HepG2 (cell line): ENCODE measurements around the gene ATXN7L2. TPM values are rescaled to one million over a fixed set of nuclear protein-coding genes. Genes with fewer than 3 reads are reported as not detected.
A peak's percentile ranks its signal among the peaks of the same experiment; 100 is the strongest.

ENCODE experiments used
- ATAC-seq: fragments of 200-7000 bp; cut with Tn5 transposase; 3 replicates; pipeline ENCODE4 v1.9.1; 2020; ENCODE audit warnings: mild to moderate bottlenecking, moderate library complexity
- BruUV-seq: library from RNA; stranded (reverse); fragments of 400-500 nt; replicated peaks from 2 replicates; lab custom pipeline; 2021; lab: Mats Ljungman, UMichigan
- CTCF ChIA-PET: fragments of 300-600 bp; formaldehyde crosslinking; extraction: SDS; loops from one replicate; lab custom pipeline; 2021; ENCODE audit warnings: low total read pairs, inconsistent platforms, low intra/inter-chr PET ratio; lab: Yijun Ruan, JAX
- POLR2A ChIA-PET: fragments of 350-600 bp; sonication (Branson Sonifier 250); formaldehyde crosslinking; loops from one replicate; lab custom pipeline; 2020; ENCODE audit warnings: antibody characterized with exemption, inconsistent platforms; lab: Yijun Ruan, JAX
- DNase-seq: peaks from one replicate; pipeline ENCODE4 v3.0.0-alpha.2; 2015; ENCODE audit warnings: low spot score
- FAIRE-seq: peaks from 3 replicates; lab custom pipeline; 2011; peaks lifted over from hg19 to GRCh38; lab: Jason Lieb, UNC
- H2AFZ ChIP-seq: one replicate; pipeline ENCODE4 v1.6.1; 2011; ENCODE audit warnings: low read length, inconsistent platforms
- H3K27ac ChIP-seq: fragments of 300-600 bp; 3 replicates; pipeline ENCODE4 v1.8.0; 2011; ENCODE audit warnings: mixed run types, mild to moderate bottlenecking, mixed read lengths, low read length, inconsistent platforms; ENCODE audit not compliant: insufficient read depth; ENCODE audit errors: extremely low read length
- H3K27me3 ChIP-seq, 2 experiments: fragments of 200-600 bp in 1 of 2; 2 replicates in 1 of 2; 3 replicates in 1 of 2; pipeline versions ENCODE4 v1.6.0 to v1.8.0; 2011; ENCODE audit warnings: low read length in 2 of 2, mild to moderate bottlenecking in 2 of 2, moderate library complexity in 2 of 2, inconsistent platforms in 1 of 2; ENCODE audit not compliant: insufficient read depth in 2 of 2, control insufficient read depth in 1 of 2
- H3K36me3 ChIP-seq, 2 experiments: fragments of 200-600 bp in 1 of 2; replicated peaks in 1 of 2; 2 replicates in 1 of 2; 3 replicates in 1 of 2; pipeline versions ENCODE4 v1.5.1 to v1.8.0; 2011; ENCODE audit warnings: low read length in 2 of 2, inconsistent platforms in 1 of 2; ENCODE audit not compliant: insufficient read depth in 2 of 2, control insufficient read depth in 1 of 2
- H3K4me1 ChIP-seq: 2 replicates; pipeline ENCODE4 v1.5.1; 2012; ENCODE audit warnings: low read length, inconsistent platforms; ENCODE audit not compliant: insufficient read depth
- H3K4me2 ChIP-seq: 2 replicates; pipeline ENCODE4 v1.6.0; 2011; ENCODE audit warnings: low read depth, low read length, inconsistent platforms
- H3K4me3 ChIP-seq, 3 experiments: fragments of 200-600 bp in 1 of 3; sonication (generic), shearing (Covaris generic) in 1 of 3; replicated peaks in 1 of 3; 2 replicates each; pipeline ENCODE4 v1.5.1; 2011 to 2016; ENCODE audit warnings: low read length in 3 of 3, inconsistent platforms in 2 of 3, low read depth in 2 of 3, mild to moderate bottlenecking in 2 of 3, control low read depth in 1 of 3, mixed read lengths in 1 of 3; ENCODE audit not compliant: insufficient read depth in 1 of 3
- H3K79me2 ChIP-seq: one replicate; pipeline ENCODE4 v1.6.1; 2011; ENCODE audit warnings: low read length, inconsistent platforms; ENCODE audit not compliant: insufficient read depth
- H3K9ac ChIP-seq: 2 replicates; pipeline ENCODE4 v1.6.0; 2011; ENCODE audit warnings: mild to moderate bottlenecking, low read depth, low read length, inconsistent platforms; ENCODE audit not compliant: insufficient read depth
- H3K9me3 ChIP-seq: 2 replicates; pipeline ENCODE4 v1.5.1; 2012; ENCODE audit warnings: mild to moderate bottlenecking, low read length
- H4K20me1 ChIP-seq: 2 replicates; pipeline ENCODE4 v1.6.0; 2011; ENCODE audit warnings: inconsistent platforms, mild to moderate bottlenecking, low read length, moderate library complexity; ENCODE audit not compliant: insufficient read depth
- ISL2 ChIP-seq: sonication (generic); formaldehyde crosslinking; IDR thresholded peaks from 2 replicates; pipeline ENCODE4 v1.5.0; 2020; ENCODE audit warnings: missing genetic modification reagents
- MATR3 ChIP-seq: sonication (generic); formaldehyde crosslinking; IDR thresholded peaks from 2 replicates; pipeline ENCODE4 v1.4.0; 2020; ENCODE audit warnings: missing genetic modification reagents
- MZF1 ChIP-seq: sonication (generic); formaldehyde crosslinking; IDR thresholded peaks from 2 replicates; pipeline ENCODE4 v1.8.1; 2023; ENCODE audit warnings: mild to moderate bottlenecking, missing genetic modification reagents, borderline replicate concordance
- SETDB1 ChIP-seq: sonication (generic); formaldehyde crosslinking; IDR thresholded peaks from 2 replicates; pipeline ENCODE4 v1.5.1; 2020; ENCODE audit warnings: missing genetic modification reagents, mild to moderate bottlenecking, borderline replicate concordance
- SMAD1 ChIP-seq: sonication (generic); formaldehyde crosslinking; IDR thresholded peaks from 2 replicates; pipeline ENCODE4 v1.4.0; 2020; ENCODE audit warnings: missing genetic modification reagents, low read depth, mild to moderate bottlenecking, borderline replicate concordance
- ZBTB3 ChIP-seq: sonication (generic); formaldehyde crosslinking; IDR thresholded peaks from 2 replicates; pipeline ENCODE4 v1.4.0; 2020; ENCODE audit warnings: low read depth, mild to moderate bottlenecking, moderate library complexity, missing genetic modification reagents, borderline replicate concordance
- ZNF20 ChIP-seq: sonication (generic); formaldehyde crosslinking; IDR thresholded peaks from 2 replicates; pipeline ENCODE4 v1.4.0; 2020; ENCODE audit warnings: mild to moderate bottlenecking, moderate library complexity, missing genetic modification reagents
- ZNF510 ChIP-seq: sonication (generic); formaldehyde crosslinking; IDR thresholded peaks from 2 replicates; pipeline ENCODE4 v1.4.0; 2020; ENCODE audit warnings: low read depth, mild to moderate bottlenecking, missing genetic modification reagents
- WGBS: methylation state at CpG from one replicate; pipeline ENCODE4 v1.1.6; 2017; ENCODE audit warnings: low lambda C conversion rate; 5-methylcytosine and 5-hydroxymethylcytosine counted together
- in situ Hi-C: cut with HindIII; loops from 2 replicates; pipeline ENCODE4 v1.10.0; 2017; ENCODE audit warnings: low pct_unique_long_range_greater_than_20kb; ENCODE audit not compliant: extremely low pct_ligation_motif_present
- intact Hi-C: fragments of 100-400 bp; cut with micrococcal nuclease; formaldehyde crosslinking; loops from one replicate; pipeline ENCODE4 v1.10.0; 2022; ENCODE audit not compliant: unreplicated experiment
- polyA plus RNA-seq, 8 experiments: library from polyadenylated mRNA; depleted of rRNA in 3 of 8; stranded (reverse) in 7 of 8; unstranded in 1 of 8; fragments of >200 nt; fragmentation: Illumina TruSeq in 4 of 8; extraction: Trizol in 4 of 8; gene quantifications; 2 replicates each; pipeline versions ENCODE4 v1.2.1 to v1.2.3, GENCODE V29; 2011 to 2016; ENCODE audit warnings: low read depth in 4 of 8, missing spikeins in 1 of 8, mixed read lengths in 1 of 8; ENCODE audit not compliant: insufficient read depth in 1 of 8
- total RNA-seq, 5 experiments: library from RNA; depleted of rRNA; stranded (reverse); fragments of >200 nt; fragmentation: Illumina TruSeq; extraction: Trizol; gene quantifications; 2 replicates each; pipeline ENCODE4 v1.2.3, GENCODE V29; 2016; ENCODE audit warnings: low read depth in 1 of 5
- TF ChIP-seq, protein P1 (sequence below): sonication (generic); formaldehyde crosslinking; IDR thresholded peaks from 2 replicates; pipeline ENCODE4 v1.8.1; 2023; ENCODE audit warnings: mild to moderate bottlenecking, missing genetic modification reagents
- TF ChIP-seq, protein P2 (sequence below): sonication (generic); formaldehyde crosslinking; IDR thresholded peaks from 2 replicates; pipeline ENCODE4 v1.4.0; 2020; ENCODE audit warnings: mild to moderate bottlenecking, missing genetic modification reagents
- TF ChIP-seq, protein P3 (sequence below): sonication (generic); formaldehyde crosslinking; IDR thresholded peaks from 2 replicates; pipeline ENCODE4 v1.4.0; 2020; ENCODE audit warnings: mild to moderate bottlenecking, missing genetic modification reagents
- TF ChIP-seq, protein P4 (sequence below): sonication (generic); formaldehyde crosslinking; IDR thresholded peaks from 2 replicates; pipeline ENCODE4 v1.4.0; 2020; ENCODE audit warnings: missing genetic modification reagents

ATXN7L2 gene
- total and polyA plus RNA-seq, 2 of the 13 experiments (the other 11 are each of a cell fraction or from before 2014, with no cell fraction given), result 2.7 to 2.8 TPM

DNA sequence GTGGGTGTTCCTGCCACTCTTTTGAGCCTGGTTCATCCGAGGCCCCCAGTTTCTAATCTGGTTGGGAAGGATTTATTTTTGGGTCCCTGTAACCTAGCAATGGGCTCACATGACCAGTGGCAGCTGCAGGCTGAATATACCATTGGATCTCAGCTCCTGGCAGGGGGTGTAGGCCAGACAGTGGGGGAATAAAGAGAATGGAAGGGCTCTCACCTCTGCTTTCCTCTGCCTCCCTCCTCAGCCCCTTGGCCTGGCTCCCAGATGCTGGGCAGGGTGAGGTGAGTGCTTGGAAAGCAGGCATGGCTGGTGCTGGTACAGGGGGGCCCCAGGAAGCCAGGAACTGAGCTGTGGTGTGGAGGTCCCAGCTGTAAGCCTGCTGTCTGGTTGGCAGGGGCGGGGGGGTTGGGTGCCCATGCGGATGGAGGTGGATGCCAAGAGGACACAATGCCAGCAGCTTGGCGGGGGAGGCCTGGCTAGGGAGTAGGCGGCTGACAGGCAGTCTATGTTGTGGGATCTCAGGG is 52.3 kb downstream of the ATXN7L2 start (continued):
- TF ChIP-seq, protein P1, sequence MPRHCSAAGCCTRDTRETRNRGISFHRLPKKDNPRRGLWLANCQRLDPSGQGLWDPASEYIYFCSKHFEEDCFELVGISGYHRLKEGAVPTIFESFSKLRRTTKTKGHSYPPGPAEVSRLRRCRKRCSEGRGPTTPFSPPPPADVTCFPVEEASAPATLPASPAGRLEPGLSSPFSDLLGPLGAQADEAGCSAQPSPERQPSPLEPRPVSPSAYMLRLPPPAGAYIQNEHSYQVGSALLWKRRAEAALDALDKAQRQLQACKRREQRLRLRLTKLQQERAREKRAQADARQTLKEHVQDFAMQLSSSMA (CRISPR knock-in tag), result no peak
- TF ChIP-seq MZF1, result no peak
- TF ChIP-seq MATR3 (CRISPR knock-in tag), result no peak
- TF ChIP-seq ISL2 (CRISPR knock-in tag), result no peak
- TF ChIP-seq SETDB1 (CRISPR knock-in tag), result no peak

DNA sequence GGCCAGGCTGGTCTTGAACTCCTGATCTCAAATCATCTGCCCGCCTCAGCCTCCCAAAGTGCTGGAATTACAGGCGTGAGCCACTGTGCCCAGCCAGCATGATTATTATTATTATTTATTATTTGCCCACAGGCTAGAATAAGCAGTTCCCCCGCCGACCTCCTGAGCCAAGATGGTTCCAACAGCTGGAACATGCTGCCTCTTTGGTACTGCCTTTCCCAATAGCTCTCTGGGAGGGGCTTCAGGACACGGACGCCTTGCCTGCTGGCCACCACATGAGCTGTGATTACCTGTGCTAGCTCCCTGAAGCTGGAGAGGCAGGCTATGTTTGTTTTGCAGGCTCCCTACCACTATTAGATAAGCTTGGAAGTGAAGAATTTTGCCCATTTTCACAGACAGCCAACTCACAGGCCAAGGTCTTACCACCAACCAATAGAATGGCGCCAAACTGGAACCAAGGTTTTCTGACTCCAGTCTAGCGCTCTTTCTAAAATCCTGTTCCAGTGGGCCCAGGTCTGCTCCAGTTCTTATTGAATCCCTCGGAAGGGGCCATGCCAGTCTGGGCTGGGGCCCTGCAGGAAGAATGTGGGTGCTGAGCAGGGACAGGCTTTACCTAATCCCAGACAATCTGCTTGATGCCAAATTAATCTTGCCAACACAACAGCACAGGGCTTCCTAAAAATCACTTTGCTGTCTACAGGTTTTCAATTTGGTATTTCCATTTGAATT is 53.9 kb downstream of the ATXN7L2 start:
- CTCF ChIA-PET, result no interaction called here
- intact Hi-C loops, result no loop called here
- no peak overlapping the region for H3K27ac ChIP-seq
- H3K4me3 ChIP-seq, result no peak overlapping the region
- no peaks in the 10 kb centered on the region for H3K79me2 ChIP-seq
- no peak for DNase-seq
- TF ChIP-seq ZNF510 (no peak), ZBTB3 (no peak), ZNF20 (CRISPR knock-in tag) (no peak), SMAD1 (CRISPR knock-in tag) (no peak)
- TF ChIP-seq, protein P2, sequence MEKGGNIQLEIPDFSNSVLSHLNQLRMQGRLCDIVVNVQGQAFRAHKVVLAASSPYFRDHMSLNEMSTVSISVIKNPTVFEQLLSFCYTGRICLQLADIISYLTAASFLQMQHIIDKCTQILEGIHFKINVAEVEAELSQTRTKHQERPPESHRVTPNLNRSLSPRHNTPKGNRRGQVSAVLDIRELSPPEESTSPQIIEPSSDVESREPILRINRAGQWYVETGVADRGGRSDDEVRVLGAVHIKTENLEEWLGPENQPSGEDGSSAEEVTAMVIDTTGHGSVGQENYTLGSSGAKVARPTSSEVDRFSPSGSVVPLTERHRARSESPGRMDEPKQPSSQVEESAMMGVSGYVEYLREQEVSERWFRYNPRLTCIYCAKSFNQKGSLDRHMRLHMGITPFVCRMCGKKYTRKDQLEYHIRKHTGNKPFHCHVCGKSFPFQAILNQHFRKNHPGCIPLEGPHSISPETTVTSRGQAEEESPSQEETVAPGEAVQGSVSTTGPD (CRISPR knock-in tag), result no peak
- TF ChIP-seq, protein P3, sequence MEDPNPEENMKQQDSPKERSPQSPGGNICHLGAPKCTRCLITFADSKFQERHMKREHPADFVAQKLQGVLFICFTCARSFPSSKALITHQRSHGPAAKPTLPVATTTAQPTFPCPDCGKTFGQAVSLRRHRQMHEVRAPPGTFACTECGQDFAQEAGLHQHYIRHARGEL (CRISPR knock-in tag), result no peak
- TF ChIP-seq, protein P4, sequence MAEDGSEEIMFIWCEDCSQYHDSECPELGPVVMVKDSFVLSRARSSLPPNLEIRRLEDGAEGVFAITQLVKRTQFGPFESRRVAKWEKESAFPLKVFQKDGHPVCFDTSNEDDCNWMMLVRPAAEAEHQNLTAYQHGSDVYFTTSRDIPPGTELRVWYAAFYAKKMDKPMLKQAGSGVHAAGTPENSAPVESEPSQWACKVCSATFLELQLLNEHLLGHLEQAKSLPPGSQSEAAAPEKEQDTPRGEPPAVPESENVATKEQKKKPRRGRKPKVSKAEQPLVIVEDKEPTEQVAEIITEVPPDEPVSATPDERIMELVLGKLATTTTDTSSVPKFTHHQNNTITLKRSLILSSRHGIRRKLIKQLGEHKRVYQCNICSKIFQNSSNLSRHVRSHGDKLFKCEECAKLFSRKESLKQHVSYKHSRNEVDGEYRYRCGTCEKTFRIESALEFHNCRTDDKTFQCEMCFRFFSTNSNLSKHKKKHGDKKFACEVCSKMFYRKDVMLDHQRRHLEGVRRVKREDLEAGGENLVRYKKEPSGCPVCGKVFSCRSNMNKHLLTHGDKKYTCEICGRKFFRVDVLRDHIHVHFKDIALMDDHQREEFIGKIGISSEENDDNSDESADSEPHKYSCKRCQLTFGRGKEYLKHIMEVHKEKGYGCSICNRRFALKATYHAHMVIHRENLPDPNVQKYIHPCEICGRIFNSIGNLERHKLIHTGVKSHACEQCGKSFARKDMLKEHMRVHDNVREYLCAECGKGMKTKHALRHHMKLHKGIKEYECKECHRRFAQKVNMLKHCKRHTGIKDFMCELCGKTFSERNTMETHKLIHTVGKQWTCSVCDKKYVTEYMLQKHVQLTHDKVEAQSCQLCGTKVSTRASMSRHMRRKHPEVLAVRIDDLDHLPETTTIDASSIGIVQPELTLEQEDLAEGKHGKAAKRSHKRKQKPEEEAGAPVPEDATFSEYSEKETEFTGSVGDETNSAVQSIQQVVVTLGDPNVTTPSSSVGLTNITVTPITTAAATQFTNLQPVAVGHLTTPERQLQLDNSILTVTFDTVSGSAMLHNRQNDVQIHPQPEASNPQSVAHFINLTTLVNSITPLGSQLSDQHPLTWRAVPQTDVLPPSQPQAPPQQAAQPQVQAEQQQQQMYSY (CRISPR knock-in tag), result peak; percentile 90
- TF ChIP-seq, all 625 proteins: peak for 1
- Histone ChIP-seq H4K20me1 (no peaks in the 10 kb centered on the region), H3K4me2 (0 out of 2 replicates have a peak overlapping the region, but pooled peaks have one; percentile 22), H3K36me3 (no peaks in the 10 kb centered on the region), H2AFZ (no peak overlapping the region), H3K9me3 (no peaks in the 10 kb centered on the region), H3K27me3 (peaks cover 5 to 21% of the 10 kb centered on the region in 2 experiments; a peak in 3 of 5 replicates), H3K9ac (no peak overlapping the region), H3K4me1 (peaks cover 22% of the 10 kb centered on the region; the same call in 1 of the 2 replicates)
- in situ Hi-C loops, result loop anchor here (10.0 kb wide), 1 partner anchor 273 kb away; no protein-coding TSS in a partner anchor
- no peak for ATAC-seq
- no peak for FAIRE-seq
- 20% methylated on average over 8 of the region's 9 CpGs for WGBS
- POLR2A ChIA-PET, result interaction anchor here (0.8 to 1.1 kb wide), 2 partner anchors 9 to 24 kb away, joined by 3 read pairs; no protein-coding TSS in a partner anchor
- no TSS peak for BruUV-seq
